GM15510 (cell line): ENCODE measurements around the gene ARHGAP35.

Experiments
- POLR2A ChIP-seq: IDR thresholded peaks from 3 replicates; pipeline ENCODE4 v1.6.1; 2011; ENCODE audit warnings: borderline replicate concordance; ENCODE audit not compliant: insufficient read length; ENCODE audit errors: extremely low read depth

ARHGAP35 gene

DNA sequence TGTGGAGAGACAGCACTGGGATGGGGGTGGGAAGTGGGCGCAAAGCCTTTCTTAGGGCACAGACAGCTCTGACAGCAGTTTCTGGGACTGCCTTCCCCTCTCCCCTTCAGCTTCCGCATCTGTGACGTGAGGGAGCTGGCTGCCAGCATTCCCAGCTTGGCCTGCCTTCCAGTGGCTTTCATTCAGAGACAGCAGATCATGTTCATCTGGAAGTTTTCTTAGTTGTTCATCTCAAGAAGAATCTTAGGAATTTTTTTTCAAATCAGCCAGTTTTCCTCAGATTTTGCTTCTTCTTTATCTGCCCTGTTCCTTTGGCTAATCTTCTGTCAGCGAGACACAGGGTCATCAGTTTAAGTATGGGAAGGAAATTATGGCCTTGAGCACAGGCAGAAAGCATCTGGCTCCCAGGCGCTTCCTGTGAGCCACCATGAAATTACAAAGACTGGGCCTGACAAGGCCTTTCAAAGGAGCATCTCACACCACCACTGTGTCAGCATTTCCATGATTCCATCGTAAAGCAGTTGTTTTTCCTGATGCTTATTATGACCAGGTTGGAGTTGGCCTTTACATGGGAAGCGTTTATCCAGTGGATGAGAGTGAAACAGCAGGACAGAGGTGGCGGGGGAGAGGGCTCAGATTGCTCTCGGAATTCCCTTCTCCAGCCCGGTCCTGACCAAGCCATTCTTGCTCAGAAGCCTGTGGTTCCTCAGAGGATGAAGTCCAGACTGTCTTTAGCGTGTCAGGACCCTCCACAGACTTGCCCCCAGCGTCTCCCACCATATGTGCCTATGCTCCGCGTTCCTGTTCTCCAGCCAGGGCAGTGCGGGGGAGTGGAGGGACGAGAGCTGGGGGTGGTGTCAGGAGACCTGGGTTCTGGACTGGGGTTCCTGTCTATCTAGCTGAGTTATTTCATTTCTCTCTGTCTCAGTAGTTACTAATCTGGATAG is 43.6 kb downstream of the ARHGAP35 start:
- no peak for TF ChIP-seq POLR2A

DNA sequence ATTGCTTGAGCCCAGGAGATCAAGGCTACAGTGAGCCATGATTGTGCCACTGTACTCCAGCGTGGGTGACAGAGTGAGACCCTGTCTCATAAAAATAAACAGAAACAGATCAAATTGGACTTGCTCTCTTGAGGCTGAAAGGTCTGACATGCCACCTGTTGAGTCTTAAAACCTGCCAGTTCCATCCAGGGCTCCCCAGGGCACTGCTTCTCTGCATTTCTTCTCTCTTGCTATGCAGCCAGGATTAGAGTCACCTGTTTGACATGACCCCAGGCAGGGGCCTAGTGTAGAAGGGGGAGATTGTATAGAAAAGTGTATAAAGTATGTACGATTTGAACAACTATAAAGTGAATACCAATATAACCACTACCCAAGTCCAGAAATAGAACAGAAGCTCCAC is 45.4 kb downstream of the ARHGAP35 start:
- no peak for TF ChIP-seq POLR2A

DNA sequence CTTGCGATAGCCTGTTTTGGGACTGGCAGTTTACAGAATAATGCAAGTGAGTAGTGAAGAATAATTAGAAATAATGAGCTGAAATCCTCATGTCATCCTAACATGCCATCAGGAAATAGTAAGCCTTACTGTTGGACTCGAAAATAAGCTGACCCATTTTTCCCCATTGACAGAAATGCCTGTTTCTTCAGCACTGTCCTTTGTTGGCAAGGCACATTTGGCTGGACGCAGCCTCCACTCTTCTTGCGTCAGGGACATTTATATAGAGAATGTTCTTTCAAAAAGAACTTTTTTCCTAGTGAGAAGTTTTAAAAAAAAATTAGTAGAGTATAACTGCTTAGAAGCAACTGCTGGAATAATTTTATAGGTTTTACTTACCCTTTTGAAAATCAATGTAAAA is 47.1 kb downstream of the ARHGAP35 start:
- no peak for TF ChIP-seq POLR2A

DNA sequence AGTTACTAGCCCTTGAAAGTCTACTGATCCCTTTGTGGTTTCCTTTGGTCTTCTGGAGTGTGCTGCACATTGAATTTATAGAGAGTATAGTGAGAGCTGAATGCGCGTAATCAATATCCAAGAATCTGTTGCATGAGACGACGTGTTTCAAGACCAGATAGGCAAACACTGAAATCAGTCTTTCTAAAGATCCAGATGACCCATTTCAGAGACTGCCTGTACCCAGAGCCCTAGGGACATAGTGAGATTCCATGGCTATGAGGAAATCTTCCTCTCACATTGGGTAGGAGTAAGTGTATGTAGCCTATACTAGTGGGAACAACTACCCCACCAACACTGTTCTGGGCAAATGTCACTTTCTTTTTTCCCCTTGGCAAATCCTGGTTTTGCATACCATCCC is 48.6 kb downstream of the ARHGAP35 start:
- no peak for TF ChIP-seq POLR2A
